HepG2 (cell line): ENCODE data around the gene RPA1. TPM values are rescaled to one million over a fixed set of nuclear protein-coding genes. Genes with fewer than 3 reads are reported as not detected.

ENCODE experiments used
- ATAC-seq: fragments of 200-7000 bp; cut with Tn5 transposase; 3 replicates; pipeline ENCODE4 v1.9.1; 2020; ENCODE audit warnings: mild to moderate bottlenecking, moderate library complexity
- BruUV-seq: library from RNA; stranded (reverse); fragments of 400-500 nt; replicated peaks from 2 replicates; lab custom pipeline; 2021; lab: Mats Ljungman, UMichigan
- CTCF ChIA-PET: fragments of 300-600 bp; formaldehyde crosslinking; extraction: SDS; loops from one replicate; lab custom pipeline; 2021; ENCODE audit warnings: low total read pairs, inconsistent platforms, low intra/inter-chr PET ratio; lab: Yijun Ruan, JAX
- POLR2A ChIA-PET: fragments of 350-600 bp; sonication (Branson Sonifier 250); formaldehyde crosslinking; loops from one replicate; lab custom pipeline; 2020; ENCODE audit warnings: antibody characterized with exemption, inconsistent platforms; lab: Yijun Ruan, JAX
- DNase-seq: peaks from one replicate; pipeline ENCODE4 v3.0.0-alpha.2; 2015; ENCODE audit warnings: low spot score
- FAIRE-seq: peaks from 3 replicates; lab custom pipeline; 2011; peaks lifted over from hg19 to GRCh38; lab: Jason Lieb, UNC
- H2AFZ ChIP-seq: one replicate; pipeline ENCODE4 v1.6.1; 2011; ENCODE audit warnings: low read length, inconsistent platforms
- H3K27ac ChIP-seq: fragments of 300-600 bp; 3 replicates; pipeline ENCODE4 v1.8.0; 2011; ENCODE audit warnings: mixed run types, mild to moderate bottlenecking, mixed read lengths, low read length, inconsistent platforms; ENCODE audit not compliant: insufficient read depth; ENCODE audit errors: extremely low read length
- H3K27me3 ChIP-seq, 2 experiments: fragments of 200-600 bp in 1 of 2; 2 replicates in 1 of 2; 3 replicates in 1 of 2; pipeline versions ENCODE4 v1.6.0 to v1.8.0; 2011; ENCODE audit warnings: low read length in 2 of 2, mild to moderate bottlenecking in 2 of 2, moderate library complexity in 2 of 2, inconsistent platforms in 1 of 2; ENCODE audit not compliant: insufficient read depth in 2 of 2, control insufficient read depth in 1 of 2
- H3K36me3 ChIP-seq, 2 experiments: fragments of 200-600 bp in 1 of 2; replicated peaks in 1 of 2; 2 replicates in 1 of 2; 3 replicates in 1 of 2; pipeline versions ENCODE4 v1.5.1 to v1.8.0; 2011; ENCODE audit warnings: low read length in 2 of 2, inconsistent platforms in 1 of 2; ENCODE audit not compliant: insufficient read depth in 2 of 2, control insufficient read depth in 1 of 2
- H3K4me1 ChIP-seq: 2 replicates; pipeline ENCODE4 v1.5.1; 2012; ENCODE audit warnings: low read length, inconsistent platforms; ENCODE audit not compliant: insufficient read depth
- H3K4me2 ChIP-seq: 2 replicates; pipeline ENCODE4 v1.6.0; 2011; ENCODE audit warnings: low read depth, low read length, inconsistent platforms
- H3K4me3 ChIP-seq, 3 experiments: fragments of 200-600 bp in 1 of 3; sonication (generic), shearing (Covaris generic) in 1 of 3; replicated peaks in 1 of 3; 2 replicates each; pipeline ENCODE4 v1.5.1; 2011 to 2016; ENCODE audit warnings: low read length in 3 of 3, inconsistent platforms in 2 of 3, low read depth in 2 of 3, mild to moderate bottlenecking in 2 of 3, control low read depth in 1 of 3, mixed read lengths in 1 of 3; ENCODE audit not compliant: insufficient read depth in 1 of 3
- H3K79me2 ChIP-seq: one replicate; pipeline ENCODE4 v1.6.1; 2011; ENCODE audit warnings: low read length, inconsistent platforms; ENCODE audit not compliant: insufficient read depth
- H3K9ac ChIP-seq: 2 replicates; pipeline ENCODE4 v1.6.0; 2011; ENCODE audit warnings: mild to moderate bottlenecking, low read depth, low read length, inconsistent platforms; ENCODE audit not compliant: insufficient read depth
- H3K9me3 ChIP-seq: 2 replicates; pipeline ENCODE4 v1.5.1; 2012; ENCODE audit warnings: mild to moderate bottlenecking, low read length
- H4K20me1 ChIP-seq: 2 replicates; pipeline ENCODE4 v1.6.0; 2011; ENCODE audit warnings: inconsistent platforms, mild to moderate bottlenecking, low read length, moderate library complexity; ENCODE audit not compliant: insufficient read depth
- GMEB1 ChIP-seq: sonication (generic); formaldehyde crosslinking; IDR thresholded peaks from 2 replicates; pipeline ENCODE4 v1.5.1; 2020; ENCODE audit warnings: missing genetic modification reagents, mild to moderate bottlenecking, borderline replicate concordance
- NR2F1 ChIP-seq, 2 experiments: fragments of 450-650 bp in 1 of 2; formaldehyde crosslinking in 1 of 2; IDR thresholded peaks; 2 replicates each; pipeline versions ENCODE4 v1.5.0 to v1.6.1; 2016 to 2020; ENCODE audit warnings: mild to moderate bottlenecking in 1 of 2, missing compliant biosample characterization in 1 of 2, missing genetic modification reagents in 1 of 2, moderate library complexity in 1 of 2
- REST ChIP-seq, 2 experiments: IDR thresholded peaks; 2 replicates each; pipeline ENCODE4 v1.6.1; 2011 to 2012; ENCODE audit warnings: low read length in 2 of 2, borderline replicate concordance in 1 of 2, low read depth in 1 of 2, mild to moderate bottlenecking in 1 of 2, moderate library complexity in 1 of 2
- SKI ChIP-seq: fragments of 450-650 bp; IDR thresholded peaks from one replicate; pipeline ENCODE4 v1.6.1; 2018; ENCODE audit warnings: mild to moderate bottlenecking; ENCODE audit not compliant: partially characterized antibody
- ZC3H13 ChIP-seq: sonication (generic); formaldehyde crosslinking; IDR thresholded peaks from 2 replicates; pipeline ENCODE4 v1.8.1; 2023; ENCODE audit warnings: mild to moderate bottlenecking, missing genetic modification reagents, moderate library complexity
- ZFP36 ChIP-seq: fragments of 150-350 bp; IDR thresholded peaks from 2 replicates; pipeline ENCODE4 v1.6.1; 2018; ENCODE audit warnings: borderline replicate concordance, low read length, low read depth; ENCODE audit not compliant: partially characterized antibody
- ZNF30 ChIP-seq: sonication (generic); formaldehyde crosslinking; IDR thresholded peaks from 2 replicates; pipeline ENCODE4 v1.5.0; 2020; ENCODE audit warnings: mild to moderate bottlenecking, missing genetic modification reagents
- WGBS: methylation state at CpG from one replicate; pipeline ENCODE4 v1.1.6; 2017; ENCODE audit warnings: low lambda C conversion rate; 5-methylcytosine and 5-hydroxymethylcytosine counted together
- in situ Hi-C: cut with HindIII; loops from 2 replicates; pipeline ENCODE4 v1.10.0; 2017; ENCODE audit warnings: low pct_unique_long_range_greater_than_20kb; ENCODE audit not compliant: extremely low pct_ligation_motif_present
- intact Hi-C: fragments of 100-400 bp; cut with micrococcal nuclease; formaldehyde crosslinking; loops from one replicate; pipeline ENCODE4 v1.10.0; 2022; ENCODE audit not compliant: unreplicated experiment
- polyA plus RNA-seq, 8 experiments: library from polyadenylated mRNA; depleted of rRNA in 3 of 8; stranded (reverse) in 7 of 8; unstranded in 1 of 8; fragments of >200 nt; fragmentation: Illumina TruSeq in 4 of 8; extraction: Trizol in 4 of 8; gene quantifications; 2 replicates each; pipeline versions ENCODE4 v1.2.1 to v1.2.3, GENCODE V29; 2011 to 2016; ENCODE audit warnings: low read depth in 4 of 8, missing spikeins in 1 of 8, mixed read lengths in 1 of 8; ENCODE audit not compliant: insufficient read depth in 1 of 8
- total RNA-seq, 5 experiments: library from RNA; depleted of rRNA; stranded (reverse); fragments of >200 nt; fragmentation: Illumina TruSeq; extraction: Trizol; gene quantifications; 2 replicates each; pipeline ENCODE4 v1.2.3, GENCODE V29; 2016; ENCODE audit warnings: low read depth in 1 of 5

The RPA1 gene
- total and polyA plus RNA-seq, 2 of the 13 experiments (the other 11 are each of a cell fraction or from before 2014, with no cell fraction given), result 13.9 to 37.6 TPM

GRCh38 chr17:1942666-1943435 lies 113.0 kb downstream of the RPA1 start:
- peaks cover 11 to 47% of the 10 kb centered on the region in 2 experiments; a peak in 4 of 5 replicates for H3K27me3 ChIP-seq
- ATAC-seq (no peak), DNase-seq (no peak), FAIRE-seq (no peak)
- H3K4me1 ChIP-seq, result peaks cover 24% of the 10 kb centered on the region
- no TSS peak for BruUV-seq
- H3K36me3 ChIP-seq, result no peaks in the 10 kb centered on the region
- H2AFZ ChIP-seq, result no peak overlapping the region
- H4K20me1 ChIP-seq, result no peaks in the 10 kb centered on the region; the same call in 1 of the 2 replicates
- no peak overlapping the region for H3K9ac ChIP-seq
- TF ChIP-seq SKI (no peak), ZFP36 (no peak), ZC3H13 (CRISPR knock-in tag) (no peak), REST (IDR thresholded peaks at IDR 0.05; ENCODE audit: borderline replicate concordance in 1 of 2, low read depth in 1 of 2, low read length in 2 of 2) (no peak), ZNF30 (CRISPR knock-in tag) (no peak), GMEB1 (no peak), NR2F1 (CRISPR knock-in tag; IDR thresholded peaks at IDR 0.05) (no peak)
- H3K27ac ChIP-seq, result no peak overlapping the region
- intact Hi-C loops (no loop called here), in situ Hi-C loops (no loop called here)
- POLR2A ChIA-PET, result no interaction called here
- 40% methylated on average over 9 of the region's 21 CpGs for WGBS
- H3K4me2 ChIP-seq, result no peak overlapping the region
- H3K9me3 ChIP-seq, result no peaks in the 10 kb centered on the region
- CTCF ChIA-PET, result no interaction called here
- H3K79me2 ChIP-seq, result no peaks in the 10 kb centered on the region
- no peak overlapping the region for H3K4me3 ChIP-seq
